Thoracic aorta (tissue), 2 donors: ENCODE data around the gene PIGC. TPM values are rescaled to one million over a fixed set of nuclear protein-coding genes. Genes with fewer than 3 reads are reported as not detected.

Experiments
- ATAC-seq: fragments of 150-250 bp; one replicate; pipeline ENCODE4 v1.8.0; 2017; ENCODE audit warnings: low read depth; ENCODE audit not compliant: insufficient number of reproducible peaks, low FRiP score
- DNase-seq: peaks from one replicate; pipeline ENCODE4 v3.0.0-alpha.2; 2020; ENCODE audit warnings: low spot score
- H3K27ac ChIP-seq, 2 donors: fragments of 200-600 bp; sonication (generic); 1 replicate in 1 of 2; 2 replicates in 1 of 2; pipeline ENCODE4 v1.5.1; 2016; ENCODE audit warnings: mild to moderate bottlenecking in 2 of 2, moderate library complexity in 2 of 2
- H3K27me3 ChIP-seq: fragments of 200-600 bp; sonication (generic); replicated peaks from 2 replicates; pipeline ENCODE4 v1.6.0; 2016; ENCODE audit warnings: mild to moderate bottlenecking; ENCODE audit not compliant: insufficient read depth
- H3K36me3 ChIP-seq: fragments of 200-600 bp; sonication (generic); one replicate; pipeline ENCODE4 v1.5.1; 2016
- H3K4me1 ChIP-seq, 2 donors: fragments of 200-600 bp; sonication (generic); 1 replicate in 1 of 2; 2 replicates in 1 of 2; pipeline versions ENCODE4 v1.5.1 to v1.6.0; 2016; ENCODE audit warnings: low read depth in 2 of 2, mild to moderate bottlenecking in 1 of 2; ENCODE audit not compliant: control insufficient read depth in 1 of 2
- H3K4me3 ChIP-seq: fragments of 200-600 bp; sonication (generic); 2 replicates; pipeline ENCODE4 v1.5.1; 2016; ENCODE audit warnings: mild to moderate bottlenecking
- H3K9me3 ChIP-seq: fragments of 200-600 bp; sonication (generic); 2 replicates; pipeline ENCODE4 v1.5.1; 2016
- total RNA-seq, 2 donors: library from RNA; depleted of rRNA; stranded (reverse); fragments of >200 nt; gene quantifications; one replicate each; pipeline versions ENCODE4 v1.1.0 to v1.2.3, GENCODE V29; 2016
- TF ChIP-seq, protein P1 (sequence below): fragments of 200-600 bp; sonication (generic); IDR thresholded peaks from one replicate; pipeline ENCODE4 v1.5.1; 2019; ENCODE audit warnings: antibody characterized with exemption

The PIGC gene
- total RNA-seq, 2 donors from 2014 or later, result 14.3 to 20.2 TPM

DNA sequence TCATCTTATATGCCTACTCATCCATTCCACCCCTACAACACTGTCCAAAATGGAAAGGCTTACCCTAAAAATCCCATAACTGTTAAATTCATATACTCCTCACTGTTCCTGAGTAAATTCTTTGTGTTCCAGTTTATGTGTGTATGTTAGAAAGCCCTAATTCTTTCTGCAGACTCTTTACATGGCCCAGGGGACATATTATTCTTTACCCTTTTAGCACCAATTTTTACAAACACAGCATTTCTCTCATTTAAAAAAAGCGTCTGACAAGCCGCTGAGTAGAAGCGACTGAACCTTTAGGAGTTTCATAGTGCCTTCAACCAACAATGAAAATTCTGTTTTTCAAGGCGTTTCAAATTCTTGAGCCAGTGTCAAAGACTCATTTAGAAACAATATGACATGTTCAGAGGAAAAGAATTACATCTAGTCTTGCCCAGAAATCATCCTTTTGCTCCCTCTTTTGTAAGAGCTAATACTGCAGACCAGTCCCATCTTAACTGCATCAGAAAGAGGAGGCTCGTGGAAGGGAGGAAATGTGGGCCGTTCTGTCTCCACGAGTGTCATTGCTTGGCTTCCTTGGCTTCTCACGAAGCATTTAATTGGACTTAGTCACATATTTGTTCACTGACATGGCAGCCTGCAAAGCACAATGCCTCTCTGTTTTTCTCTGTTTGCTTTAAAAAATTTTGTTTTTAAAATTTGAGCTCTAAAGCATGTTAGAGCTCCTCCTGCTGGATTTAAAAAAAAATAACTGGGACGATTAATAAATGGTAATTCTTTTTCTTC is 44.7 kb downstream of the PIGC start:
- H3K4me1 ChIP-seq, result peaks cover 36 to 78% of the 10 kb centered on the region in 2 donors
- ATAC-seq, result peak; percentile 48

DNA sequence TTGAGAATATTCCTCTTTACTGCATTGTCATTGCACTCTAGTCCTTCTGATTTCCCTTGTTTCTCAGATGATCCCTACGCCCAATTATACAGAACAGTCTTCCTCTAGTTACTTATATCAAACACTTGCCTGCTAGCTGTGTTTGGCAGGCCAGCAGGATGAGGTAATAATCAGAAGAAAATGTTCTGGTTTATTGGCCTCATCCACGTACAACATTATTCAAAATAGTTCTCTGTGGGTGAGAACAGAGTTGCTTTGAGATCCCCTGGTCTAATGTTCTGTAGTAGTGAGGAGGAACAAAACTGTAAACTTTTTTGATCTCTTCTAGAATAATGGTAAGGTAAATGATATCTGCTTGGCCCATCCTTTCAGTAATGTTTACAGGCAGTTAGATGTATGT is 45.7 kb downstream of the PIGC start:
- DNase-seq, result no peak
- Histone ChIP-seq H3K27ac (peak overlapping the region; percentile 91), H3K9me3 (no peaks in the 10 kb centered on the region), H3K27me3 (no peaks in the 10 kb centered on the region), H3K36me3 (no peaks in the 10 kb centered on the region), H3K4me1 (peaks cover 34 to 78% of the 10 kb centered on the region in 2 donors), H3K4me3 (no peak overlapping the region)
- TF ChIP-seq, protein P1, sequence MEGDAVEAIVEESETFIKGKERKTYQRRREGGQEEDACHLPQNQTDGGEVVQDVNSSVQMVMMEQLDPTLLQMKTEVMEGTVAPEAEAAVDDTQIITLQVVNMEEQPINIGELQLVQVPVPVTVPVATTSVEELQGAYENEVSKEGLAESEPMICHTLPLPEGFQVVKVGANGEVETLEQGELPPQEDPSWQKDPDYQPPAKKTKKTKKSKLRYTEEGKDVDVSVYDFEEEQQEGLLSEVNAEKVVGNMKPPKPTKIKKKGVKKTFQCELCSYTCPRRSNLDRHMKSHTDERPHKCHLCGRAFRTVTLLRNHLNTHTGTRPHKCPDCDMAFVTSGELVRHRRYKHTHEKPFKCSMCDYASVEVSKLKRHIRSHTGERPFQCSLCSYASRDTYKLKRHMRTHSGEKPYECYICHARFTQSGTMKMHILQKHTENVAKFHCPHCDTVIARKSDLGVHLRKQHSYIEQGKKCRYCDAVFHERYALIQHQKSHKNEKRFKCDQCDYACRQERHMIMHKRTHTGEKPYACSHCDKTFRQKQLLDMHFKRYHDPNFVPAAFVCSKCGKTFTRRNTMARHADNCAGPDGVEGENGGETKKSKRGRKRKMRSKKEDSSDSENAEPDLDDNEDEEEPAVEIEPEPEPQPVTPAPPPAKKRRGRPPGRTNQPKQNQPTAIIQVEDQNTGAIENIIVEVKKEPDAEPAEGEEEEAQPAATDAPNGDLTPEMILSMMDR, result no peak
- no peak for ATAC-seq

More for the DNA sequence above, 44.7 kb downstream of the PIGC start:
- peak; percentile 19 for DNase-seq
- H3K9me3 ChIP-seq, result no peaks in the 10 kb centered on the region
- peak overlapping the region; percentile 91 for H3K27ac ChIP-seq
- no peaks in the 10 kb centered on the region for H3K27me3 ChIP-seq
- TF ChIP-seq, protein P1, result peak; percentile 59
- H3K36me3 ChIP-seq, result no peaks in the 10 kb centered on the region
- H3K4me3 ChIP-seq, result peak overlapping the region; percentile 55

DNA sequence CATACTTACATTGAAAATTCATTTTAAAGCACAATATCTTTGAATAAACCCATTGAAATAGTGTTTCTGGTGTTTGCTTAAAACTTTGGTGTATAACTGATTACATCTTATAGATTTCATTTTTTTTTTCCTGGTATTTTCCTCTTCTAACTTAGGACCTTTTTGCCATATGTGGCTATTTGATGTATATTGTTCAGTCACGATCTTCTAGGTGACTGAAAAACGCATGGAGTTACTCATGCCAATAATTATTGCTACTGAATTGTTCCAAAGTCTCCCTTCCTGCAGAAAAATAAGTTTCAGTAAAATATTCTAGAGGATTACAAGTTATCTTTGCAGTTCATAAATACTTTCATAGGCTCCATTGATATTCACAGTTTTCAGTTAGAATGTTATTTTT is 46.2 kb downstream of the PIGC start:
- no peaks in the 10 kb centered on the region for H3K9me3 ChIP-seq
- H3K4me1 ChIP-seq, result peaks cover 29 to 78% of the 10 kb centered on the region in 2 donors
- no peaks in the 10 kb centered on the region for H3K27me3 ChIP-seq
- ATAC-seq, result no peak
- peak overlapping the region; percentile 91 for H3K27ac ChIP-seq
- no peak for DNase-seq
- no peaks in the 10 kb centered on the region for H3K36me3 ChIP-seq
- no peak overlapping the region for H3K4me3 ChIP-seq
- TF ChIP-seq, protein P1, result no peak

DNA sequence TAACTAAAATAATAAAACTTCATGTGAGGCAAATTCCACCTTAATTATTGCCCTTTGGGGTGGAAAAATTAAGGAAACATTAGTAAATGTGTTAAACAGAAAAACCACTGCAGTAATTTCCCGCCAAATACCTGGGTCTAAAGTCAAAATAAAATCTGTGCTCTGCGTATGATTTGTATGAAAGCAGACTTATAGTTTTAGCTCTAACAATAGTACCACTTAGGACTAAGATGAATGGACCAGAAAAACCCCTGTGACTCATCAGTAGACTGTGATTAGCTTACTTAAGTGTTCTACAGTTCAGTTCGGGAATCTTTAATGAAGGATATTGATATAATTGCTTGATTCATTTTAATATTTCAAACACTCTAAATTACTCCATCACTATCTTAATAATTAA is 46.6 kb downstream of the PIGC start:
- TF ChIP-seq, protein P1, result no peak
- no peaks in the 10 kb centered on the region for H3K9me3 ChIP-seq
- no peaks in the 10 kb centered on the region for H3K27me3 ChIP-seq
- no peaks in the 10 kb centered on the region for H3K36me3 ChIP-seq
- no peak overlapping the region for H3K4me3 ChIP-seq
- H3K27ac ChIP-seq, result peak overlapping the region; percentile 3 to 91
- ATAC-seq (no peak), DNase-seq (no peak)
- H3K4me1 ChIP-seq, result peaks cover 29 to 78% of the 10 kb centered on the region in 2 donors

DNA sequence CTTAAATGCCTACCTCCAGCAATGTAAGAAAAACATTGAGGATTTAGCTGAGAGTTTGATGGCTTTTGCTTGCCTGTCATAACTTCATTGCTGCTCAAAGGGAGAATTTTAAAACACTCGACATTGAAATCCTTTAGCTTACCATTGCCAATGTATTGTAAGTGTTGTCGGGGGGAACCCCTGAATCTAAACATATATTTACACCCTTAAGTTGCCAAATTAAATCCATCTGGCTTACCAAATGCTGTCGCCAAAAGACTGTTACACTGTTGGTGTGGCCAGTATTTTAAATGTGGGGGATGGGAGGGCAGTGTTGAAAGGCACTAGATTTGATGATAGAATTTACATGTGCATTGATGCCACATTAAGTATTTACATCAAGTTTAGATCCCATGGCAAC is 48.3 kb downstream of the PIGC start:
- no peak for DNase-seq
- TF ChIP-seq, protein P1, result no peak
- Histone ChIP-seq H3K4me3 (no peak overlapping the region), H3K36me3 (no peaks in the 10 kb centered on the region), H3K27ac (no peak overlapping the region), H3K27me3 (no peaks in the 10 kb centered on the region), H3K4me1 (peaks cover 31 to 78% of the 10 kb centered on the region in 2 donors), H3K9me3 (no peaks in the 10 kb centered on the region)
- no peak for ATAC-seq
